Neutrophil (primary cell): Measurements from ENCODE around the gene TMEM9B.
"Not testable (repeated sequence)": the region's sequence is repeated elsewhere in the genome, so short reads cannot be mapped to it uniquely, and the experiment has no call there.

Source experiments
- H3K27ac ChIP-seq: fragments of 200-600 bp; sonication (generic); 2 replicates; pipeline ENCODE4 v1.5.1; 2016; ENCODE audit warnings: mild to moderate bottlenecking, moderate library complexity
- H3K27me3 ChIP-seq: fragments of 200-600 bp; sonication (generic); 2 replicates; pipeline ENCODE4 v1.6.0; 2016; ENCODE audit warnings: mild to moderate bottlenecking
- H3K36me3 ChIP-seq: fragments of 200-600 bp; sonication (generic); 2 replicates; pipeline ENCODE4 v1.5.1; 2017
- H3K4me1 ChIP-seq, 2 experiments: fragments of 200-600 bp in 1 of 2; sonication (generic) in 1 of 2; 1 replicate in 1 of 2; 2 replicates in 1 of 2; pipeline versions ENCODE4 v1.5.1 to v1.6.1; 2013 to 2016; ENCODE audit warnings: low read depth in 1 of 2, low read length in 1 of 2, mild to moderate bottlenecking in 1 of 2, moderate library complexity in 1 of 2; ENCODE audit not compliant: control insufficient read depth in 1 of 2, insufficient read depth in 1 of 2
- H3K4me3 ChIP-seq, 2 experiments: fragments of 200-600 bp in 1 of 2; sonication (generic) in 1 of 2; 1 replicate in 1 of 2; 2 replicates in 1 of 2; pipeline ENCODE4 v1.5.1; 2013 to 2016; ENCODE audit warnings: low read depth in 1 of 2, low read length in 1 of 2, mild to moderate bottlenecking in 1 of 2, moderate library complexity in 1 of 2
- H3K9me3 ChIP-seq: fragments of 200-600 bp; sonication (generic); 2 replicates; pipeline ENCODE4 v1.5.1; 2016
- CTCF ChIP-seq: fragments of 200-600 bp; sonication (generic); IDR thresholded peaks from 2 replicates; pipeline ENCODE4 v1.5.1; 2016; ENCODE audit warnings: antibody characterized with exemption

The TMEM9B gene

DNA sequence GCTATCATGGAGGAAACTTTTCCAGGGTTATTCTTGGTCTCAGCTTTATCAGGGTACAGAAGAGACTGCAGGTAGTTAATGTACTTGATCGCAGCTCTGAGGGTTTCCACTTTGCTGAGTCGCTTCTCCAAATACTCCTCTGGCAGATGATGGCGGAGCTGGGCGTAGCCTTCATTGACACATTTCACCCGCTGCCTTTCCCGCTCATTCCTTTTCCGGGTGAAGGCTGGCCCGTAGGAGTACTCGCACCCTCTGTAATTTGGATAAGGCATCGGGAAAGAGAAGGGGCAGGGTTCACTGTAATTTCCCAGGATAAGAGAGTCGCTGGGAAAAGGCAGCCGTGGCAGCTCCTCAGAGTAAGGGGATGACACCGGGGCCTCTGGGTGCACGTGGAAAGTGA, 26.6 kb downstream of the TMEM9B start:
- no peaks in the 10 kb centered on the region for H3K27me3 ChIP-seq
- H3K4me1 ChIP-seq: no peaks in the 10 kb centered on the region
- H3K27ac ChIP-seq: no peak overlapping the region
- no peaks in the 10 kb centered on the region for H3K9me3 ChIP-seq
- TF ChIP-seq CTCF: no peak
- H3K4me3 ChIP-seq: no peak overlapping the region
- H3K36me3 ChIP-seq: no peaks in the 10 kb centered on the region

DNA sequence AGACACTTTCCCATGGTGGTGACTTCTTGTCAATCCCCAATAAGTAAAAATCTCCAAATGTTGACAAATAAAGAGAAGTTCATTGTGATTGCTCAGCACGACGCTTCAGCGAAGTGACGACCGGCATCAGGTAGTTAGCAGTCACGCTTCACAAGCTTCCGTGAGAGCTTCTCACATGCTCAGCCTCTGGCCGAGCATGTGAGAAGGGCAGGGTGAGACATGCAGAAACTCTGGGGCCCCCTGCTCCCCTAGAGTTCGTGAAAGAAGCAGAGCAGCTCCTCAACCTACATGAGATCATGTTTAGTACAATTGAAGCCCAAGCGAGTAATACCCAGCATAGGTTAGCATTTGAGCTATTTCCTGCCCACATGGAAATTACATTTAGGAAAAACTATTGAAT, 27.1 kb downstream of the TMEM9B start:
- Histone ChIP-seq H3K4me3 (no peak overlapping the region), H3K36me3 (no peaks in the 10 kb centered on the region), H3K27me3 (no peaks in the 10 kb centered on the region), H3K27ac (no peak overlapping the region), H3K9me3 (no peaks in the 10 kb centered on the region), H3K4me1 (no peaks in the 10 kb centered on the region)
- TF ChIP-seq CTCF: no peak

GRCh38 chr11:8935789-8936188, 28.5 kb downstream of the TMEM9B start:
- not testable (repeated sequence) for H3K4me1 ChIP-seq, H3K36me3 ChIP-seq, H3K27ac ChIP-seq, H3K9me3 ChIP-seq, H3K27me3 ChIP-seq, H3K4me3 ChIP-seq

GRCh38 chr11:8934742-8935488, 29.3 kb downstream of the TMEM9B start:
- no peak overlapping the region for H3K4me3 ChIP-seq
- no peak for TF ChIP-seq CTCF
- no peaks in the 10 kb centered on the region for H3K9me3 ChIP-seq
- no peaks in the 10 kb centered on the region for H3K27me3 ChIP-seq
- H3K4me1 ChIP-seq: no peaks in the 10 kb centered on the region
- no peak overlapping the region for H3K27ac ChIP-seq
- no peaks in the 10 kb centered on the region for H3K36me3 ChIP-seq

GRCh38 chr11:8933931-8934330, 30.3 kb downstream of the TMEM9B start:
- H3K4me3 ChIP-seq: no peak overlapping the region
- no peaks in the 10 kb centered on the region for H3K4me1 ChIP-seq
- TF ChIP-seq CTCF: no peak
- no peaks in the 10 kb centered on the region for H3K9me3 ChIP-seq
- H3K36me3 ChIP-seq: no peaks in the 10 kb centered on the region
- H3K27me3 ChIP-seq: no peaks in the 10 kb centered on the region
- H3K27ac ChIP-seq: no peak overlapping the region

- Histone ChIP-seq H3K36me3 (no peaks in the 10 kb centered on the region), H3K27ac (no peak within 1 kb of the TSS), H3K27me3 (no peaks in the 10 kb centered on the region), H3K4me3 (no peak within 1 kb of the TSS), H3K9me3 (no peaks in the 10 kb centered on the region), H3K4me1 (no peaks in the 10 kb centered on the region)
- no peak for TF ChIP-seq CTCF
Observed at GRCh38 chr11:8932564-8933180, 31.6 kb downstream of the TMEM9B start, which contains the start of gene C11orf16. C11orf16 (minus strand) TSS chr11:8932947; CDS start chr11:8932308, 639 bp downstream.
